Measurements from ENCODE around the gene PXDN.
"Not testable (repeated sequence)": the region's sequence is repeated elsewhere in the genome, so short reads cannot be mapped to it uniquely, and the experiment has no call there.

Gene PXDN

GRCh38 chr2:1740716-1741589 is 3.4 kb downstream of the PXDN start:
- DNase-seq (ENCODE audit: low spot score): no peak

GRCh38 chr2:1739961-1740715 is 4.2 kb downstream of the PXDN start:
- no peak for DNase-seq (ENCODE audit: low spot score)

GRCh38 chr2:1739322-1739957 is 4.9 kb downstream of the PXDN start:
- DNase-seq (ENCODE audit: low spot score): no peak

GRCh38 chr2:1738646-1739302 is 5.5 kb downstream of the PXDN start:
- no peak for DNase-seq (ENCODE audit: low spot score)

- no peak for DNase-seq (ENCODE audit: low spot score)
Observed at GRCh38 chr2:1738163-1738562, 6.2 kb downstream of the PXDN start.

GRCh38 chr2:1736997-1737480 is 7.3 kb downstream of the PXDN start:
- no peak for DNase-seq (ENCODE audit: low spot score)

- DNase-seq (ENCODE audit: low spot score): no peak
Observed at GRCh38 chr2:1736045-1736444, 8.3 kb downstream of the PXDN start.

- not testable (repeated sequence) for DNase-seq (ENCODE audit: low spot score)
Observed at GRCh38 chr2:1733298-1733697, 11.0 kb downstream of the PXDN start.

GRCh38 chr2:1731963-1732768 is 12.1 kb downstream of the PXDN start:
- no peak for DNase-seq (ENCODE audit: low spot score)

- no peak for DNase-seq (ENCODE audit: low spot score)
Observed at GRCh38 chr2:1731447-1731962, 12.8 kb downstream of the PXDN start.

- no peak for DNase-seq (ENCODE audit: low spot score)
Observed at GRCh38 chr2:1730015-1730927, 14.0 kb downstream of the PXDN start.

- DNase-seq (ENCODE audit: low spot score): no peak
Observed at GRCh38 chr2:1729242-1729641, 15.1 kb downstream of the PXDN start.

GRCh38 chr2:1728821-1729220 is 15.5 kb downstream of the PXDN start:
- DNase-seq (ENCODE audit: low spot score): no peak

- no peak for DNase-seq (ENCODE audit: low spot score)
Observed at GRCh38 chr2:1727796-1728474, 16.4 kb downstream of the PXDN start.

- no peak for DNase-seq (ENCODE audit: low spot score)
Observed at GRCh38 chr2:1727101-1727771, 17.1 kb downstream of the PXDN start.

GRCh38 chr2:1726558-1726957 is 17.8 kb downstream of the PXDN start:
- DNase-seq (ENCODE audit: low spot score): no peak

GRCh38 chr2:1724351-1724750 is 20.0 kb downstream of the PXDN start:
- DNase-seq (ENCODE audit: low spot score): not testable (repeated sequence)

- DNase-seq (ENCODE audit: low spot score): no peak
Observed at GRCh38 chr2:1723397-1724042, 20.8 kb downstream of the PXDN start.

Measured in activated CD4-positive, alpha-beta T cell treated with anti-CD3 and anti-CD28 coated beads, Interleukin-2, Interleukin-4, amounts not matched to agents 100 ng/mL and 50 ng/mL, durations not matched to agents 16 hours and 8 hours (primary cell).